NOMO-1 treated with dmso at 0.1 percent for 144 hours (cell line): Measurements from ENCODE around the gene SERPINE1.
"Not testable (repeated sequence)": the region's sequence is repeated elsewhere in the genome, so short reads cannot be mapped to it uniquely, and the experiment has no call there.

Experiments
- DNase-seq: peaks from one replicate; lab custom pipeline; 2025; ENCODE audit not compliant: unreplicated experiment; lab: John Stamatoyannopoulos, UW

The SERPINE1 gene

DNA sequence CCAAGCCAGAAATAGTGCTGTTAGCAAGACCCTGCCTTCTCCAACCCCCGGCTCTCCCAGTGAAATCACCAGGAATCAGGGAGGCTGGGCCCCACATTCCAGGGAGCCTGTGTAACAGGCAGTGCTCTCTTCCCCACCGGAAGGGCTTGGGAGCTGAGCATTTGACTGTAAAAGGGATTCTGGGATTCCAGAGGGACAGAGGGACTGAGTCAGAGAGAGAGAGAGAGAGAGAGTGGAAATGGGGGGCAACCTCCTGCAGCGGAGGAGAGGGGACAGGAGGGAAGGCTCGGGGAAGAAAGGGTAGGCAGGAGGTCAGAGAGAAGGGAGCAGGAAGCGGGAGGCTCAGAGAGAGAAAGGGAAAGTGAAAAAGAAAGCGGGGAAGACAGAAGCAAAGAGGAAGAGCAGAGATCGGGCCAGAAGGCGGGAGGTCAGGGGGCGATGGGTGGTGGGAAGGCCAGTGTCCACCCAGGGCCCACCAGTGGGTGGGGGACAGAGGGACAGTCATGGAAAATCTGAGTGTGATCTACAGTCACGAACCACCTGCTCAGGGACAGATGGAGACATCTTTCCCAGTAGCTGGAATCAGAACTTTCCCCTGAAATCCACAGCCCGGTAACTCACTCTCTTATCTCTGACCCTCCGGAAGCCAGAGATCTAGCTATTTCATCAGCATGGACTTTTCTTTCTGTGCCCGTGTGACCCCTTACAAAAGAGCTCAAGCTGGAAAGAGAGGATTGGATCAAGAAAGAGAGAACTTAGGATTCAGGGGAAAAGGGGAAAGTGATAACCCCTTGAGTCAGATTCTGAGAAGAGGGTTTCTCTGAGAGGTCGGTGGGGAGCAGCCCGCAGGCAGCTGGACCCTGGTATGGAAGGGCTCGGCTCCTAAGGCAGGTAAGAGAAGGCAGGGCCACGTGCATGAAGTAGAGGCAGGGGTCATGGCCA, 4.6 kb upstream of the SERPINE1 start:
- peak; percentile 31 for DNase-seq

DNA sequence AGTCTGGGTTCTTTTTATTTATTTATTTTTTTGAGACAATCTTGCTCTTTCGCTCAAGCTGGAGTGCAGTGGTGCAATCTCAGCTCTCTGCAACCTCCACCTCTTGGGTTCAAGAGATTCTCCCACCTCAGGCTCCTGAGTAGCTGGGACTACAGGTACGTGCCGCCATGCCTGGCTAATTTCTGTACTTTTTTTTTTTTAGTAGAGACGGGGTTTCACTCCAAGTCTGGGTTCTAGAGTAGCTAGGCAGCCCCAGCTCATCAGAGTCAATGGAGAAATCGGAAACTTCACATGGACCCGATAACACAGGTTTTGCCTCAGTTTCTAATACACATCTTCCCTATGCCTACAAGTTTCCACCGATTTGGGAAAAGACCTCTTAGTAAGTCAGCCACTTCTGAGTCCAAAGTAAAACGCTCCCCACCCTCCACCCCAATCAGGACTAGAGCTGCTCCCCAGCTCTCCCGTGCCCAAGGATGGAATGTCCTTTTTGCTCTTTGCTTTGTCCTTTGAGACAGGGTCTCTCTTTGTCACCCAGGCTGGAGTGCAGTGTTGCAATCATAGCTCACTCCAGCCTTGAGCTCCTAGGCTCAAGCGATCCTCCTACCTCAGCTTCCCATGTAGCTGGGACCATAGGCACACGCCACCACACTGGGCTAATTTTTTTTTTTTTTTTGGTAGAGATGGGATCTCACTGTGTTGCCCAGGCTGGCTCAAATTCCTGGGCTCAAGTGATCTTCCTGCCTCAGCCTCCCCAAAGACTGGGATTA, 3.8 kb upstream of the SERPINE1 start:
- no peak for DNase-seq

DNA sequence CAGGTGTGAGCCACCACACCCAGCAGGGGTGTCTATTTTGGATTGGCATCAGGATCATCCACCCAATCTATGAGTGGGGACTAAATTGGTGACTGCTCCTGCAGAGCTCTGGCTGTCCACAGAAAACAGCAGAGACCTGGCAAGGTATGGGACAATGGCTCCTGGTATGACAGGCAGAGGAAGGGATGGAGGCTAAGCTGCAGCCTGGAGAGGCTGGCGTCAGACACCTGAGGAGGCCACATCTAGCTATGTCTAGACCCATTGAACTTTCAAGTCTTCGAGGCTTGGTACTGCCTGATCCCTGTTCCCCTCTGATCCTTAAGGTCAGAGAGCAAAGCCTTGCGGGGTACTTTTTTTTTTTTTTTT, 3.2 kb upstream of the SERPINE1 start:
- DNase-seq = no peak

- DNase-seq = peak; percentile 34
Measured at GRCh38 chr7:101124376-101125056, 2.4 kb upstream of the SERPINE1 start.

GRCh38 chr7:101125989-101126650, 784 bp upstream of the SERPINE1 start:
- no peak for DNase-seq

GRCh38 chr7:101127460-101128039, 646 bp downstream of the SERPINE1 start:
- no peak for DNase-seq

DNA sequence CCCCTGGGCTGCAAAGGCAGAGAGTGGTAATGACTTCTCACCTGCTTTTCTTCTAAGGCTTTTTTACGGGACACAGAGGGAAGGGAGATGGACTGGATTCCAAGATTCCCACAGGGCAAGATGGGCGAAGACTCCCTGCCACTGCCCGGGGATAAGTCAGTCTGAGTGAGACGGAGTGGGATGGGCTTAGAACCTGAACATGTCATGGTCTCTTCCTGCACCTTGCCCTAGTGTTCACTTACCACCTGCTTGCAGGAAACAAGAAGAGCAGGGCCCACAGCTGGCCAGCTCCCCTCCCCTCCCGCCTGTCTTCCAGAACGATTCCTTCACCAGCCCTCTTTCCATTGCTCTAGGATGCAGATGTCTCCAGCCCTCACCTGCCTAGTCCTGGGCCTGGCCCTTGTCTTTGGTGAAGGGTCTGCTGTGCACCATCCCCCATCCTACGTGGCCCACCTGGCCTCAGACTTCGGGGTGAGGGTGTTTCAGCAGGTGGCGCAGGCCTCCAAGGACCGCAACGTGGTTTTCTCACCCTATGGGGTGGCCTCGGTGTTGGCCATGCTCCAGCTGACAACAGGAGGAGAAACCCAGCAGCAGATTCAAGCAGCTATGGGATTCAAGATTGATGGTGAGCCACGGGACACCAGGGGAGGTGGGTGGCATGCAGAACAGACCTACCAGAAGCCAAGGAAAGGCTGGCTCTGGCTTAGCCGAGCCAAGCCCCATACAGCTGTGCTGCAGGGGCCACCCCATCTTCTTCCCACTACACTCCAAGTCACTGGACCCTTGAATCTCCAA, 1.3 kb downstream of the SERPINE1 start:
- no peak for DNase-seq

GRCh38 chr7:101129603-101130117, 2.8 kb downstream of the SERPINE1 start:
- DNase-seq = no peak

GRCh38 chr7:101132626-101133600, 6.0 kb downstream of the SERPINE1 start:
- not testable (repeated sequence) for DNase-seq

- DNase-seq = no peak
Measured at GRCh38 chr7:101133621-101134398, 6.9 kb downstream of the SERPINE1 start.

- peak; percentile 58 for DNase-seq
Measured at GRCh38 chr7:101134399-101134980, 7.6 kb downstream of the SERPINE1 start.

- no peak for DNase-seq
Measured at GRCh38 chr7:101137651-101138212, 10.8 kb downstream of the SERPINE1 start.

GRCh38 chr7:101138213-101138870, 11.4 kb downstream of the SERPINE1 start:
- peak; percentile 91 for DNase-seq

- no peak for DNase-seq
Measured at GRCh38 chr7:101140339-101140699, 13.4 kb downstream of the SERPINE1 start.

GRCh38 chr7:101140746-101141382, 14.0 kb downstream of the SERPINE1 start:
- DNase-seq = no peak
